ENCODE results near the gene MSS51. TPM values are rescaled to one million over a fixed set of nuclear protein-coding genes. Genes with fewer than 3 reads are reported as not detected.

MSS51 gene
- total RNA-seq, 1 experiment from 2014 or later: 1.7 TPM

DNA sequence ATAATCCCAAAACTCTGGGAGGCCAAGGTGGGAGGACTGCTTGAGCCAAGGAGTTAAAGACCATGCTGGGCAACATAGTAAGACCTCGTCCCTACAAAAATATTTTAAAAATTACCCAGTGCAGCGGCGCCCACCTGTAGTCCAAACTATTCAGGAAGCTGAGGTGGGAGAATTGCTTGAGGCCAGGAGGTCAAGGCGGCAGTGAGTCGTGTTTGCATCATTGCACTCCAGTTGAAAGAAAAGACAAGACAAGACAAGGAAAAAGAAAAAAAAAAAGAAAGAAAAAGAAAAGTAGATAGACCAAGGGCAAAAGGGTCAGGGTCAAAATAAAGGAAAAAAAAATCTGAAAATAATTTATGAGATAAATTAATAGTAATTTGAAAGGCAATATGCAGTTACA, 25.3 kb downstream of the MSS51 start:
- no peaks in the 10 kb centered on the region for H3K9me3 ChIP-seq (ENCODE audit: control insufficient read depth in 1 of 2, insufficient read depth in 1 of 2, low read depth in 1 of 2, low read length in 2 of 2)
- CTCF ChIA-PET: interaction anchor here (1.3 kb wide), 1 partner anchor 10 kb away, joined by 6 read pairs; no protein-coding TSS in a partner anchor
- H4K20me1 ChIP-seq (ENCODE audit: insufficient read depth): peaks cover 12% of the 10 kb centered on the region; the same call in 1 of the 2 replicates
- no peak overlapping the region for H3K9ac ChIP-seq (ENCODE audit: low read length)
- H3K9me2 ChIP-seq (ENCODE audit: insufficient read depth): no peaks in the 10 kb centered on the region
- no peak overlapping the region for H3K4me3 ChIP-seq (replicated peaks in 1 of 2; ENCODE audit: low read depth in 1 of 2, low read length in 2 of 2)
- no peak for ATAC-seq
- H3K36me3 ChIP-seq (ENCODE audit: control insufficient read depth in 1 of 2, insufficient read depth in 2 of 2, low read length in 2 of 2): no peaks in the 10 kb centered on the region
- H3K27me3 ChIP-seq (ENCODE audit: insufficient read depth, low read length): no peaks in the 10 kb centered on the region
- DNase-seq (ENCODE audit: low read depth, low spot score): no peak
- H3K4me1 ChIP-seq (ENCODE audit: control insufficient read depth in 1 of 2, insufficient read depth in 2 of 2, low read length in 2 of 2): peaks cover 5 to 23% of the 10 kb centered on the region in 2 experiments
- H3K79me2 ChIP-seq (ENCODE audit: insufficient read depth, low read length): peaks cover 97% of the 10 kb centered on the region
- H3K4me2 ChIP-seq (ENCODE audit: low read length): peak overlapping the region; percentile 37; the same call in 1 of the 2 replicates
- BruUV-seq (replicated peaks): no TSS peak
- H2AFZ ChIP-seq (ENCODE audit: low read depth, low read length, poor library complexity, severe bottlenecking): no peak overlapping the region
- POLR2A ChIA-PET: no interaction called here
- intact Hi-C loops (cut with micrococcal nuclease): no loop called here
- RAD21 ChIA-PET (ENCODE audit: low non-redundant PET in 1 of 2, low total read pairs in 2 of 2, uncharacterized antibody in 2 of 2, unreplicated experiment in 2 of 2): no interaction called here
- TF ChIP-seq ZFX (IDR thresholded peaks at IDR 0.05) (no peak), CEBPB (IDR thresholded peaks at IDR 0.05; ENCODE audit: low read depth) (no peak), SP1 (IDR thresholded peaks at IDR 0.05; ENCODE audit: low read depth) (0 out of 2 replicates have a peak, but pooled peaks have one; percentile 35), EZH2 (IDR thresholded peaks at IDR 0.05) (no peak), SIN3A (IDR thresholded peaks at IDR 0.05; ENCODE audit: low read depth) (no peak), FOSL1 (IDR thresholded peaks at IDR 0.05; ENCODE audit: low read depth) (peak; percentile 77), ELF1 (IDR thresholded peaks at IDR 0.05; ENCODE audit: borderline replicate concordance, low read depth) (no peak), JUND (IDR thresholded peaks at IDR 0.05) (peak; percentile 46; the same call in 1 of the 2 replicates), CBX3 (IDR thresholded peaks at IDR 0.05; ENCODE audit: low read depth) (no peak), TCF7L2 (IDR thresholded peaks at IDR 0.05; ENCODE audit: borderline replicate concordance, extremely low read depth, insufficient read depth, insufficient read length) (no peak)
- TF ChIP-seq, protein P1, sequence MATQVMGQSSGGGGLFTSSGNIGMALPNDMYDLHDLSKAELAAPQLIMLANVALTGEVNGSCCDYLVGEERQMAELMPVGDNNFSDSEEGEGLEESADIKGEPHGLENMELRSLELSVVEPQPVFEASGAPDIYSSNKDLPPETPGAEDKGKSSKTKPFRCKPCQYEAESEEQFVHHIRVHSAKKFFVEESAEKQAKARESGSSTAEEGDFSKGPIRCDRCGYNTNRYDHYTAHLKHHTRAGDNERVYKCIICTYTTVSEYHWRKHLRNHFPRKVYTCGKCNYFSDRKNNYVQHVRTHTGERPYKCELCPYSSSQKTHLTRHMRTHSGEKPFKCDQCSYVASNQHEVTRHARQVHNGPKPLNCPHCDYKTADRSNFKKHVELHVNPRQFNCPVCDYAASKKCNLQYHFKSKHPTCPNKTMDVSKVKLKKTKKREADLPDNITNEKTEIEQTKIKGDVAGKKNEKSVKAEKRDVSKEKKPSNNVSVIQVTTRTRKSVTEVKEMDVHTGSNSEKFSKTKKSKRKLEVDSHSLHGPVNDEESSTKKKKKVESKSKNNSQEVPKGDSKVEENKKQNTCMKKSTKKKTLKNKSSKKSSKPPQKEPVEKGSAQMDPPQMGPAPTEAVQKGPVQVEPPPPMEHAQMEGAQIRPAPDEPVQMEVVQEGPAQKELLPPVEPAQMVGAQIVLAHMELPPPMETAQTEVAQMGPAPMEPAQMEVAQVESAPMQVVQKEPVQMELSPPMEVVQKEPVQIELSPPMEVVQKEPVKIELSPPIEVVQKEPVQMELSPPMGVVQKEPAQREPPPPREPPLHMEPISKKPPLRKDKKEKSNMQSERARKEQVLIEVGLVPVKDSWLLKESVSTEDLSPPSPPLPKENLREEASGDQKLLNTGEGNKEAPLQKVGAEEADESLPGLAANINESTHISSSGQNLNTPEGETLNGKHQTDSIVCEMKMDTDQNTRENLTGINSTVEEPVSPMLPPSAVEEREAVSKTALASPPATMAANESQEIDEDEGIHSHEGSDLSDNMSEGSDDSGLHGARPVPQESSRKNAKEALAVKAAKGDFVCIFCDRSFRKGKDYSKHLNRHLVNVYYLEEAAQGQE (IDR thresholded peaks at IDR 0.05; ENCODE audit: low read depth): no peak
- TF ChIP-seq, protein P2, sequence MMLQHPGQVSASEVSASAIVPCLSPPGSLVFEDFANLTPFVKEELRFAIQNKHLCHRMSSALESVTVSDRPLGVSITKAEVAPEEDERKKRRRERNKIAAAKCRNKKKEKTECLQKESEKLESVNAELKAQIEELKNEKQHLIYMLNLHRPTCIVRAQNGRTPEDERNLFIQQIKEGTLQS (IDR thresholded peaks at IDR 0.05): no peak
- H3K27ac ChIP-seq (ENCODE audit: low read depth, low read length): no peak overlapping the region
